Fibroblast of lung (primary cell): ENCODE data around the gene SLC6A13. TPM values are rescaled to one million over a fixed set of nuclear protein-coding genes. Genes with fewer than 3 reads are reported as not detected.

Source experiments
- DNase-seq, 2 donors: peaks; one replicate each; pipeline versions ENCODE4 v3.0.0 to v3.0.0-alpha.2; 2010; ENCODE audit warnings: low read depth in 2 of 2
- H2AFZ ChIP-seq: 2 replicates; pipeline ENCODE4 v1.5.1; 2012; ENCODE audit warnings: low read length, control low read depth, inconsistent platforms
- H3K27ac ChIP-seq: 2 replicates; pipeline ENCODE4 v1.5.1; 2011; ENCODE audit warnings: low read length, control low read depth; ENCODE audit not compliant: insufficient read depth
- H3K27me3 ChIP-seq: 2 replicates; pipeline ENCODE4 v1.5.1; 2011; ENCODE audit warnings: mild to moderate bottlenecking, low read length; ENCODE audit not compliant: control insufficient read depth, insufficient read depth
- H3K36me3 ChIP-seq: 2 replicates; pipeline ENCODE4 v1.5.1; 2011; ENCODE audit warnings: low read length; ENCODE audit not compliant: control insufficient read depth, insufficient read depth
- H3K4me1 ChIP-seq: 2 replicates; pipeline ENCODE4 v1.5.1; 2011; ENCODE audit warnings: low read length; ENCODE audit not compliant: control insufficient read depth, insufficient read depth; ENCODE audit errors: extremely low read depth
- H3K4me2 ChIP-seq: 2 replicates; pipeline ENCODE4 v1.5.1; 2011; ENCODE audit warnings: low read length, control low read depth; ENCODE audit not compliant: insufficient read depth; ENCODE audit errors: extremely low read depth
- H3K4me3 ChIP-seq, 4 experiments: fragments of 200-600 bp in 1 of 4; sonication (generic) in 1 of 4; replicated peaks in 1 of 4; 2 replicates each; pipeline ENCODE4 v1.5.1; 2011 to 2016; ENCODE audit warnings: low read length in 4 of 4, low read depth in 3 of 4, mild to moderate bottlenecking in 3 of 4, control low read depth in 2 of 4, inconsistent platforms in 1 of 4, mixed read lengths in 1 of 4; ENCODE audit not compliant: insufficient read depth in 1 of 4; ENCODE audit errors: control extremely low read depth in 1 of 4
- H3K79me2 ChIP-seq: 2 replicates; pipeline ENCODE4 v1.5.1; 2012; ENCODE audit warnings: mild to moderate bottlenecking, low read length, inconsistent platforms; ENCODE audit not compliant: control insufficient read depth, insufficient read depth
- H3K9ac ChIP-seq: 2 replicates; pipeline ENCODE4 v1.5.1; 2011; ENCODE audit warnings: mild to moderate bottlenecking, low read length, control low read depth; ENCODE audit not compliant: insufficient read depth
- H3K9me3 ChIP-seq: 2 replicates; pipeline ENCODE4 v1.5.1; 2012; ENCODE audit warnings: low read depth, low read length; ENCODE audit not compliant: control insufficient read depth, insufficient read depth
- H4K20me1 ChIP-seq: 2 replicates; pipeline ENCODE4 v1.5.1; 2011; ENCODE audit warnings: low read length; ENCODE audit not compliant: control insufficient read depth, insufficient read depth; ENCODE audit errors: extremely low read depth
- CTCF ChIP-seq, 2 donors: IDR thresholded peaks in 1 of 2; conservative IDR thresholded peaks in 1 of 2; 1 replicate in 1 of 2; 2 replicates in 1 of 2; pipeline ENCODE4 v1.5.1; 2011 to 2012; ENCODE audit warnings: low read length in 2 of 2, control low read depth in 1 of 2, inconsistent platforms in 1 of 2, low read depth in 1 of 2, mild to moderate bottlenecking in 1 of 2
- EZH2 ChIP-seq: IDR thresholded peaks from 2 replicates; pipeline ENCODE4 v1.5.1; 2012; ENCODE audit warnings: low read length, control low read depth, mild to moderate bottlenecking; ENCODE audit errors: missing control alignments
- polyA plus RNA-seq, 2 donors: library from polyadenylated mRNA; depleted of rRNA in 1 of 2; stranded (reverse) in 1 of 2; unstranded in 1 of 2; fragments of >200 nt; gene quantifications; 2 replicates each; pipeline ENCODE4 v1.2.1, GENCODE V29; 2011 to 2012; ENCODE audit warnings: missing spikeins in 1 of 2
- total RNA-seq: library from RNA; depleted of rRNA; stranded (reverse); fragments of >200 nt; gene quantifications from 2 replicates; pipeline ENCODE4 v1.2.1, GENCODE V29; 2014

SLC6A13 gene
- total and polyA plus RNA-seq, 2 donors (not counting 1 experiment from before 2014, with no cell fraction given) = not detected

- Histone ChIP-seq H2AFZ (no peak overlapping the region), H3K4me3 (no peak overlapping the region), H3K9ac (no peak overlapping the region), H3K9me3 (no peaks in the 10 kb centered on the region), H3K27ac (no peak overlapping the region), H3K4me1 (no peaks in the 10 kb centered on the region), H3K4me2 (no peak overlapping the region), H3K79me2 (no peaks in the 10 kb centered on the region), H3K27me3 (peaks cover 12% of the 10 kb centered on the region), H3K36me3 (no peaks in the 10 kb centered on the region), H4K20me1 (no peaks in the 10 kb centered on the region)
- no peak for DNase-seq
- TF ChIP-seq CTCF (conservative IDR thresholded peaks at IDR 0.05 in 1 of 2, IDR thresholded peaks at IDR 0.05 in 1 of 2; ENCODE audit: low read depth in 1 of 2, low read length in 2 of 2) = no peak
- TF ChIP-seq EZH2 = no peak
Measured at GRCh38 chr12:254912-255311, 7.7 kb downstream of the SLC6A13 start.

- H3K36me3 ChIP-seq = no peaks in the 10 kb centered on the region
- no peak overlapping the region for H3K4me3 ChIP-seq
- H3K9me3 ChIP-seq = no peaks in the 10 kb centered on the region
- no peak overlapping the region for H3K4me2 ChIP-seq
- H3K9ac ChIP-seq = no peak overlapping the region
- no peak for DNase-seq
- H3K79me2 ChIP-seq = no peaks in the 10 kb centered on the region
- H4K20me1 ChIP-seq = no peaks in the 10 kb centered on the region
- no peak overlapping the region for H2AFZ ChIP-seq
- no peaks in the 10 kb centered on the region for H3K4me1 ChIP-seq
- TF ChIP-seq CTCF (conservative IDR thresholded peaks at IDR 0.05 in 1 of 2, IDR thresholded peaks at IDR 0.05 in 1 of 2; ENCODE audit: low read depth in 1 of 2, low read length in 2 of 2) (no peak), EZH2 (no peak)
- peaks cover 11% of the 10 kb centered on the region for H3K27me3 ChIP-seq
- no peak overlapping the region for H3K27ac ChIP-seq
Measured at GRCh38 chr12:254039-254438, 8.6 kb downstream of the SLC6A13 start.

GRCh38 chr12:253116-253831 lies 9.4 kb downstream of the SLC6A13 start:
- Histone ChIP-seq H3K9ac (no peak overlapping the region), H2AFZ (no peak overlapping the region), H3K36me3 (no peaks in the 10 kb centered on the region), H3K4me2 (no peak overlapping the region), H3K27me3 (peaks cover 11% of the 10 kb centered on the region), H3K4me3 (no peak overlapping the region), H3K27ac (no peak overlapping the region), H4K20me1 (no peaks in the 10 kb centered on the region), H3K4me1 (no peaks in the 10 kb centered on the region), H3K9me3 (no peaks in the 10 kb centered on the region), H3K79me2 (no peaks in the 10 kb centered on the region)
- DNase-seq = no peak
- TF ChIP-seq CTCF (conservative IDR thresholded peaks at IDR 0.05 in 1 of 2, IDR thresholded peaks at IDR 0.05 in 1 of 2; ENCODE audit: low read depth in 1 of 2, low read length in 2 of 2) (no peak), EZH2 (no peak)
